IPS DF 6.9 (cell line): ENCODE data around the gene TIFAB.

Experiments
- DNase-seq: peaks from one replicate; pipeline ENCODE4 v3.0.0-alpha.2; 2013; ENCODE audit warnings: low read depth, low spot score
- H3K27ac ChIP-seq: one replicate; pipeline ENCODE4 v1.5.1; 2013; ENCODE audit warnings: low read length, control low read depth
- H3K27me3 ChIP-seq: 2 replicates; pipeline ENCODE4 v1.6.1; 2013; ENCODE audit warnings: mild to moderate bottlenecking, low read length; ENCODE audit not compliant: control insufficient read depth, insufficient read depth
- H3K36me3 ChIP-seq: 2 replicates; pipeline ENCODE4 v1.6.1; 2013; ENCODE audit warnings: low read length; ENCODE audit not compliant: control insufficient read depth, insufficient read depth
- H3K4me1 ChIP-seq: 2 replicates; pipeline ENCODE4 v1.6.1; 2013; ENCODE audit warnings: low read length; ENCODE audit not compliant: control insufficient read depth, insufficient read depth
- H3K4me3 ChIP-seq: 2 replicates; pipeline ENCODE4 v1.5.1; 2013; ENCODE audit warnings: mild to moderate bottlenecking, low read length
- H3K9me3 ChIP-seq: 2 replicates; pipeline ENCODE4 v1.6.1; 2013; ENCODE audit warnings: low read length, inconsistent platforms; ENCODE audit not compliant: control insufficient read depth, insufficient read depth
- WGBS: extraction: QIAGEN DNeasy Blood & Tissue Kit; methylation state at CpG from one replicate; pipeline ENCODE4 v1.1.7; 2013; ENCODE audit warnings: mixed read lengths, missing lambda C conversion rate; ENCODE audit not compliant: insufficient read length, insufficient coverage; 5-methylcytosine and 5-hydroxymethylcytosine counted together

Gene TIFAB

DNA sequence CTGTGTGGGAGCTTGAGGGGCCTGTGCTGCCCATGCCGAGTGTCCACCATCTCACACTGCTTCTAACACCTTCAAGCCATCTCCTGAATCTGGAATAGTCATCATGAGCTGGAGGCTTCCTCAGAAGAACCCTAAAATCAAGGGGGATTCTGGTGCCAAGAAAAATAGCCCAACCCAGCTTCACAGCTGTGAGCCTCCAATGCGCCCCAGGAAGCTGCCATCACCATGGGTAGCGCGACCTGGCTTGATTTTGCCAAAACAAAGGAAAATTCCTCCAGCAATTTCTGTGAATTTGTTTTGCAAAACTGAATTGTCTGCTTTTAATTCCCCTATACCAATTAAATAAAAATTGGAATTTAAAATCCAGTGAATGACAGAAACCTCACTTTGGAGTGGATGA lies 6.2 kb upstream of the TIFAB start:
- Histone ChIP-seq H3K9me3 (no peaks in the 10 kb centered on the region), H3K4me3 (no peak overlapping the region), H3K4me1 (no peaks in the 10 kb centered on the region), H3K36me3 (no peaks in the 10 kb centered on the region), H3K27me3 (peaks cover 2% of the 10 kb centered on the region; the same call in 1 of the 2 replicates), H3K27ac (no peak overlapping the region)
- no CpG with 5 or more reads among the region's 4 CpGs for WGBS
- no peak for DNase-seq

DNA sequence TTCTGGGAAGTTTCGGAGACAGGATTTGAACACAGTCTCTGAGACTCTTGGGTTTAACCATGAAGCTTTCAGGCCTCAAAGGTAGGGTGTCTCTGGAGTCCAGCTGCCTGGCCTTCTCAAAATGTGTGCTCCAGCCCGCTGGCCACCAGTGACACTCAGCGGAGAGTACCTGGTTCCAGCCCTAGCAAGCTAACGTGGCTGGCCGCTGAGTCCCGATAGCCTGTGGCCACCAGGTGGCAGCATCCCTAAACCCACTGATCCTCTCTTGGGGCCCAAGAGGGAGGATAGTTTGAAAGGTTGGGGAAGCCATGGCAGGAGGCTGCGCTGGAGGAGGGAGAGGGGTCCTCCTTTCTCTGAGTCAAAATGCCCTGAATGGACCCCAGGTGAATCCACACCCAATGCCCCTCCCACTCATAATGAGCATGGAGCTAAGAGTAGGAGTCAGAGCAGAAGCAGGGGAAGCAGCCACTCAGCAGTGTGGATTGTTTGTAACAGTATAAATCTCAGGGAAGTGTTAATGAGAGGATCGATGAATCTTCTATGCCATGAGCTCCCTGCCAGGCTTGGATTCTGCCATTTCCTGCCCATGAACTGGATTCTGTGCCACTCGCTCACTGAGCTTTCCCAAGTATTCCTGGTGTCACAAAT lies 5.4 kb upstream of the TIFAB start:
- no peak overlapping the region for H3K27ac ChIP-seq
- no CpG with 5 or more reads among the region's 9 CpGs for WGBS
- no peaks in the 10 kb centered on the region; the same call in 1 of the 2 replicates for H3K27me3 ChIP-seq
- no peaks in the 10 kb centered on the region for H3K36me3 ChIP-seq
- H3K9me3 ChIP-seq, result no peaks in the 10 kb centered on the region
- no peak overlapping the region for H3K4me3 ChIP-seq
- DNase-seq, result peak; percentile 74
- no peaks in the 10 kb centered on the region for H3K4me1 ChIP-seq

DNA sequence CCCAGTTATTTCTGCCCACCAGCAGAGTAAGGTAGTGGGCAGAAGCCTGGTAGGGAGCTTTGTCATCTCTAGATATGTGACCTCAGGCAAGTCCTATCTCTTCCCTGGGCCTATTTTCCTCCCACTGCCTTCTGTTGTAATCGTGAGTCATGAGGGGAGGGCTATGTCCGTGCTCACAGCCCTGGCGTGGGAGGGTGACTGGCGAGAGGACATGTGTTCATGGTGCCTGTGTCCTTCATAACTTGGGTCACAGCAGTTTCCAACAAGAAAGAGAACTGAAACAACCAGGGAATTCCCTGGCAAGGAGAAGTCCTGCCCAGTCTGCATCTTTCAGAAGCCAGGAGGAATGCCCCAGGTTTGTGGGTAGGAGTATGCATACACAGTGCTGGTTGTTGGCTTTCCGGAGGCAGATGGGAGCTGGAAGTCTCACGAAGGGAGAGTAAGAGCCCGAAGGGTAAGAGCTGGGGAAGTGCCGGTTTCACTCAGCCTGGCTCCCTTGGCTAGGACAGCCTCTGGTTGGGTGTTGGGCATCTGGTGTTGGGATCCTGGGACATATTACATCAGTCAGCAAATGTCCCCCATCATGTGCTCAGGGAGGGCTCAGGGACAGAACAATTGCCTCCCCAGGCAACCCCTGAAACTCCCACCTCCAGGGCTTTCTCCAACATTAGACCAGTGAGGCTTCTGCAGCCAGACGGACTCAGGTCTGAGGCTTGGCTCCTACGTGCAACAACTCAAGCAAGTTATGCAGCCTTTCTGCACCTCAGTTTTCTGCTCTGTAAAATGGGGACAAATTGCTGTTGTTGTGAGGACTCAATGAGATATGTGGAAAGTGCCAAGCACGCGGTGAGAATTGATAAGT lies 4.3 kb upstream of the TIFAB start:
- Histone ChIP-seq H3K4me1 (no peaks in the 10 kb centered on the region), H3K9me3 (no peaks in the 10 kb centered on the region), H3K4me3 (no peak overlapping the region), H3K27me3 (no peaks in the 10 kb centered on the region; the same call in 1 of the 2 replicates), H3K27ac (no peak overlapping the region), H3K36me3 (no peaks in the 10 kb centered on the region)
- no CpG with 5 or more reads among the region's 12 CpGs for WGBS
- DNase-seq, result no peak

DNA sequence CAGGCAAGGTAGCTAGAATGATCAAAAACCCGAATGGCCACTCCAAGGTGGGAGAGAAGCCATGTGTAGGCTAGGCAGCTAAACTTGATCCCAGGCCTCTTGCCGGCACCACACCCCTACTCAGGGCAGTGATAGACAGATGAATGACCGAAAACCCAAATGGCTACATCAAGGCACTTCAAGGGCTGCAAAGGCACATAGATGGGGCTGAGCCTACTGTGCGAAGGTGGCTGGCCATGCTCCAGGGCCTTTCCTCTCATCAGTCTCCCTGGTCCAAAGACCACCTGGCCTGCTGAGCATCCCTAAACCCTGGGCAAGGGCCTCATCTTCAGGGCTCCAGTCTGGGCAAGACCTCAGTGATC lies 3.7 kb upstream of the TIFAB start:
- H3K4me1 ChIP-seq, result no peaks in the 10 kb centered on the region
- no peak for DNase-seq
- no peaks in the 10 kb centered on the region for H3K36me3 ChIP-seq
- no peaks in the 10 kb centered on the region; the same call in 1 of the 2 replicates for H3K27me3 ChIP-seq
- no CpG with 5 or more reads among the region's 4 CpGs for WGBS
- no peak overlapping the region for H3K4me3 ChIP-seq
- H3K27ac ChIP-seq, result no peak overlapping the region
- no peaks in the 10 kb centered on the region for H3K9me3 ChIP-seq

DNA sequence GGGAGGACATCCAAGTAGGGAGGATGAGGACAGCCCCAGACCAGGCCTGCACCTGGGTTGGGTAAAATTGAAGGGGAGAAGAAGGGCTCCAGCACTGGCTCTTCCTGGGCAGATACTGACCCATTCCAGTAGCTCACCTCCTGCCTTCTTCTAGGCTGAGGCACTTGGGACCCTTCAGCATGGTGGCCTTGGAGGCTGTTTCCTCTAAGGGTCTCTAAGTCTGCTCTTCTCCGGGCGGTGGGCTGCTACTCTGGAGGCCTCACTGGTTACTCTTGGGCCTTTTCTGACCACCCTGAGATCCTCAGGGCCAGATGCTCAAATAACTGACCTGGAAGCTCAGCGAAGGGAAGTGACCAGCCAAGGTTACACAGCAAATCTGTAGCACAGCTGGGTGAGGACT lies 2.8 kb upstream of the TIFAB start:
- Histone ChIP-seq H3K27me3 (no peaks in the 10 kb centered on the region; the same call in 1 of the 2 replicates), H3K36me3 (no peaks in the 10 kb centered on the region)

DNA sequence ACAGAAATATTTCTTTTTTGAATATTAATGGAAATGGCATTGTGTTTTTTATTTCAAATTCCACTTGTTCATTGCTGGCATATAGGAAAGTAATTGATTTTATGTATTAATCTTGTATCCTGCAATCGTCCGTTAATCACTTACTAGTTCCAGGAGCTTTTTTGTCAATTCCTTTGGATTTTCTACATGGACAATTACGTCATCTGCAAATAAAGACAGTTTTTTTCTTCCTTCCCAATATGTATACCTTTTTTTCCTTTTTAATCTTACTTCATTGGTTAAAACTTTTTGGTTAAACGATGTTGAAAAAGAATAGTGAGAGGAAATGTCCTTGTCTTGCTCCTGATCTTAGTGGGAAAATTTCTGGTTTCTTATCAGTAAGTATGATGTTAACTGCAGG lies 1.5 kb upstream of the TIFAB start:
- no CpG with 5 or more reads among the region's 4 CpGs for WGBS
- H3K27me3 ChIP-seq, result no peaks in the 10 kb centered on the region; the same call in 1 of the 2 replicates

More for the DNA sequence above, 2.8 kb upstream of the TIFAB start:
- Histone ChIP-seq H3K4me1 (no peaks in the 10 kb centered on the region), H3K9me3 (no peaks in the 10 kb centered on the region), H3K27ac (no peak overlapping the region), H3K4me3 (no peak overlapping the region)
- DNase-seq, result no peak
- no CpG with 5 or more reads among the region's 3 CpGs for WGBS

DNA sequence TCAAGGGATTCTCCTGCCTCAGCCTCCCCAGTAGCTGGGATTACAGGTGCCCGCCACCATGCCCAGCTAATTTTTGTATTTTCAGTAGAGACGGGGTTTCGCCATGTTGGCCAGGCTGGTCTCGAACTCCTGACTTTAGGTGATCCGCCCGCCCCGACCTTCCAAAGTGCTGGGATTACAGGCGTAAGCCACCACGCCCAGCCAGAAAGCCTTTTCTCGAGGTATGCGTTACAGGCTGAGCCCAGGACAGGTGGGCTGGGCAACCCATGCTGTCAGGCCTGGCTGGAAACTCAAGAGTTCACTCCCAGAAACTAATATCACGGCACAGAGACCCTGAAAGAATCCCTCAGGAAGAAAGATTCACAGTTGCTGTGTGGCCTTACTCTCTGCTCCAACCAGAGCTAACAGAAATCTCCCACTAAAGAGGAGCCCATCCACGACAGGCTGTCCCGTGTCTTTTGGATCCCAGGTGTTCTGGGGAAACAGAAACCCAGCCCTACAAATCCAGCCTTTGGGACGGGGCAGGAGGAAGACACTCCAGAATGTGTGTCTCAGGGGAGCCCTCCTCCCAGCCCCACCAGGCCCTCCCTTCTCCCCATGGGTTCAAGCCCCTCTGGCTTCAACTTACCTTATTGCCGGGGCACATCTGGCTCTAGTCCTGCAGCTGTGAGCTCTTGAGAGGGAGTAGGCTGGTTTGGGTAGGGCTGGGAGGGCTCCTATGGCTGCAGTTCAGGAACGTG lies 400 bp downstream of the TIFAB start:
- no peak for DNase-seq
- no peaks in the 10 kb centered on the region for H3K9me3 ChIP-seq
- no peaks in the 10 kb centered on the region; the same call in 1 of the 2 replicates for H3K4me1 ChIP-seq
- H3K27me3 ChIP-seq, result no peaks in the 10 kb centered on the region
- no peaks in the 10 kb centered on the region for H3K36me3 ChIP-seq
- H3K4me3 ChIP-seq, result no peak overlapping the region
- WGBS, result no CpG with 5 or more reads among the region's 17 CpGs
- no peak overlapping the region for H3K27ac ChIP-seq

More for the DNA sequence above, 1.5 kb upstream of the TIFAB start:
- Histone ChIP-seq H3K4me3 (no peak overlapping the region), H3K4me1 (no peaks in the 10 kb centered on the region), H3K27ac (no peak overlapping the region), H3K9me3 (no peaks in the 10 kb centered on the region), H3K36me3 (no peaks in the 10 kb centered on the region)
- no peak for DNase-seq

DNA sequence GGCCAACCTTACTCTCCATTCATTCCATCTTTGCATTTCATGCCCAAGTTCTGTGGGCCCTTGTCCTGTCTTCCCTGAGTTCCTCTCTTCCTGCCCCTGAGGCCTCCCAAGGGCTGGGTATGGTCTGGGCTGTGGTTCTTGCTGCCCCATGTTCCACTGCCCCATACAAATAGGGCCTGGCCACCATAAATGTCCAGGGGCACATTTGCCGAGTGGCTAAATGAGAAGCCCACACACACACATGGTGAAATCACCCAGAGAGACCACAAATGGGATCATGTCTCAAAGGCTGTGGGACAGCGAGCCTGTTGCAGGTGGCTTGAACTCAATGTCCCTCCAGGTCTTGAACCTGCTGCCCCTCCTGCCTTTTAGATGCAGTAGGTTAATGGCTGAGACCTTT lies 1.2 kb downstream of the TIFAB start:
- no peak for DNase-seq
- no CpG with 5 or more reads among the region's 2 CpGs for WGBS
- no peaks in the 10 kb centered on the region for H3K9me3 ChIP-seq
- H3K4me3 ChIP-seq, result no peak overlapping the region
- H3K36me3 ChIP-seq, result no peaks in the 10 kb centered on the region
- H3K27me3 ChIP-seq, result no peaks in the 10 kb centered on the region
- no peak overlapping the region for H3K27ac ChIP-seq
- H3K4me1 ChIP-seq, result no peaks in the 10 kb centered on the region; the same call in 1 of the 2 replicates

DNA sequence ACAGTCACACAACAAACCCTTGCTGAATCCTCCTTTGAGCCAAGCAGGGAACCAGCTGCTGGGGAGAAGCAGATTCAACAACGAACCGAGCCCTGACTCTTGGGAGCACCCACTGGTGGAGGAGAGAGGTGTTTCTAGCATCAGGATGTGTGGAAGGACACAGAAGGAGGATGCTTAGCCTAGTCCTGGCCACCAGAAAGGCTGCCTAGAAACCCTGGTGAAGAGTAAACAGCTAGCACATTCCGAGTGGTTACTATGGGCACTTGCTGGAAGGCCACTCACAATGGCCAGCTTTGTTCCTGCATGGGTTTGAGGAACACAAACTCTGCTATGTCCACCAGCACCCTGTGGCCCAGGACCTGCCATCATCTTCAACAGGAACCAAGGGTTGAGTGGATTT lies 1.8 kb downstream of the TIFAB start:
- Histone ChIP-seq H3K9me3 (no peaks in the 10 kb centered on the region), H3K27me3 (no peaks in the 10 kb centered on the region), H3K36me3 (no peaks in the 10 kb centered on the region), H3K27ac (no peak overlapping the region), H3K4me3 (no peak overlapping the region), H3K4me1 (no peaks in the 10 kb centered on the region; the same call in 1 of the 2 replicates)
- WGBS, result no CpG with 5 or more reads among the region's 3 CpGs
- DNase-seq, result no peak

DNA sequence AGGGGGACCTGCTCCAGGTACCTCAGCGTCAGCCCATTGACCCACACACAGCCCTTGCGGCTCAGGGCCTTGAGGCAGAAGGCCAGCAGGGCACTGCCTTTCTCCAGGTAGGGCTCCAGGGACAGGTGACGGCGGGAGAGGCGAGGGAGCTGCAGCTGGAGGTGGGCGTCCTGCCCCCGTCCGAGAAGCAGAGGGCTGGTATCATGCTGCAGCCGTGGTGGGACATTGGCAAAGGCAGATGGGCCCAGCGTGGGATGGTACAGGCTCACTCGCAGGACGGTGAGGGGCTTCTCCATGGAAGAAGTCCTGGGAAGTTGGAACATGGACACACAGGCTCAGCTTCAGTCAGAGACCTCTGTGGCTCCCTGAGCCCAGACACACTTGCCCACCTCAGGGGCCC lies 2.5 kb downstream of the TIFAB start:
- Histone ChIP-seq H3K9me3 (no peaks in the 10 kb centered on the region), H3K4me1 (no peaks in the 10 kb centered on the region; the same call in 1 of the 2 replicates), H3K27me3 (no peaks in the 10 kb centered on the region), H3K4me3 (no peak overlapping the region), H3K36me3 (no peaks in the 10 kb centered on the region), H3K27ac (no peak overlapping the region)
- WGBS, result no CpG with 5 or more reads among the region's 12 CpGs
- DNase-seq, result no peak
